Cardiac muscle cell (in vitro differentiated cells and primary cell): ENCODE measurements around the gene BORCS5. TPM values are rescaled to one million over a fixed set of nuclear protein-coding genes. Genes with fewer than 3 reads are reported as not detected.

Experiments used
- DNase-seq, 2 donors: peaks; one replicate each; pipeline versions ENCODE4 v3.0.0 to v3.0.0-alpha.2; 2010 to 2017; ENCODE audit warnings: low read depth in 1 of 2, low spot score in 1 of 2
- H3K27ac ChIP-seq: fragments of 200-600 bp; sonication (generic); 2 replicates; pipeline ENCODE4 v1.5.1; 2016
- H3K27me3 ChIP-seq: fragments of 200-600 bp; sonication (generic); 2 replicates; pipeline ENCODE4 v1.6.0; 2016; ENCODE audit warnings: control low read depth
- H3K36me3 ChIP-seq: fragments of 200-600 bp; sonication (generic); 2 replicates; pipeline ENCODE4 v1.5.1; 2016; ENCODE audit warnings: control low read depth
- H3K4me1 ChIP-seq: fragments of 200-600 bp; sonication (generic); 2 replicates; pipeline ENCODE4 v1.8.1; 2017; ENCODE audit warnings: low read depth, mild to moderate bottlenecking, mixed run types
- H3K4me3 ChIP-seq: fragments of 200-600 bp; sonication (generic); 2 replicates; pipeline ENCODE4 v1.5.1; 2016; ENCODE audit warnings: mild to moderate bottlenecking
- H3K9me3 ChIP-seq: fragments of 200-600 bp; sonication (generic); 2 replicates; pipeline ENCODE4 v1.5.1; 2017; ENCODE audit warnings: low read depth, mild to moderate bottlenecking, control low read depth
- polyA plus RNA-seq: library from polyadenylated mRNA; unstranded; fragments of >200 nt; fragmentation: Nextera tagmentation; extraction: Ambion mirVana; gene quantifications from 2 replicates; pipeline ENCODE4 v1.2.1, GENCODE V29; 2016
- total RNA-seq: library from RNA; depleted of rRNA; stranded (reverse); fragments of >200 nt; gene quantifications from 2 replicates; pipeline ENCODE4 v1.2.3, GENCODE V29; 2016
- TF ChIP-seq, protein P1 (sequence below): IDR thresholded peaks from 2 replicates; pipeline ENCODE4 v1.5.1; 2012; ENCODE audit warnings: low read depth, mild to moderate bottlenecking, low read length

The BORCS5 gene
- total and polyA plus RNA-seq, 2 experiments from 2014 or later, result 9.2 to 17.3 TPM

DNA sequence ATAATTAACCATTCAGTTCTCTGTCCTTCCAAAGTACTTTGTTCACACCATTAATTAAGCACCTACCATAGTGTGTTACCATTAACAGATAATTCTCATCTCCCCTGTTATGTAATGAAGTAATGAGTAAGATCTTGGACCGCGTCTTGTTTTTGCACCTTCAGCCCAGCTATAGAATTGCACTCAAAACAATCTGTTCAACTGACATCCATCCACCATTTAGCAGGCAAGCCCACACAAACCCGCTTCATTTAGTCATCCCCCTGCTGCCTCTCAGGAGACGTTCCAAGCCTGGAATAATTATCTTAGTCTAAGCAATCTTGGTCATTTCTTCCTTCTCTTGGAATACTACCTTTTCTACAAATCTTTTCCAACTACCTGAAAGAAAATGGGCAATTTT, 131.4 kb downstream of the BORCS5 start:
- TF ChIP-seq, protein P1, sequence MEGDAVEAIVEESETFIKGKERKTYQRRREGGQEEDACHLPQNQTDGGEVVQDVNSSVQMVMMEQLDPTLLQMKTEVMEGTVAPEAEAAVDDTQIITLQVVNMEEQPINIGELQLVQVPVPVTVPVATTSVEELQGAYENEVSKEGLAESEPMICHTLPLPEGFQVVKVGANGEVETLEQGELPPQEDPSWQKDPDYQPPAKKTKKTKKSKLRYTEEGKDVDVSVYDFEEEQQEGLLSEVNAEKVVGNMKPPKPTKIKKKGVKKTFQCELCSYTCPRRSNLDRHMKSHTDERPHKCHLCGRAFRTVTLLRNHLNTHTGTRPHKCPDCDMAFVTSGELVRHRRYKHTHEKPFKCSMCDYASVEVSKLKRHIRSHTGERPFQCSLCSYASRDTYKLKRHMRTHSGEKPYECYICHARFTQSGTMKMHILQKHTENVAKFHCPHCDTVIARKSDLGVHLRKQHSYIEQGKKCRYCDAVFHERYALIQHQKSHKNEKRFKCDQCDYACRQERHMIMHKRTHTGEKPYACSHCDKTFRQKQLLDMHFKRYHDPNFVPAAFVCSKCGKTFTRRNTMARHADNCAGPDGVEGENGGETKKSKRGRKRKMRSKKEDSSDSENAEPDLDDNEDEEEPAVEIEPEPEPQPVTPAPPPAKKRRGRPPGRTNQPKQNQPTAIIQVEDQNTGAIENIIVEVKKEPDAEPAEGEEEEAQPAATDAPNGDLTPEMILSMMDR, result no peak
- no peak overlapping the region for H3K27ac ChIP-seq
- no peaks in the 10 kb centered on the region for H3K4me1 ChIP-seq
- no peak for DNase-seq
- no peaks in the 10 kb centered on the region for H3K27me3 ChIP-seq
- H3K9me3 ChIP-seq, result no peaks in the 10 kb centered on the region
- H3K4me3 ChIP-seq, result no peak overlapping the region
- peaks cover 4% of the 10 kb centered on the region for H3K36me3 ChIP-seq

DNA sequence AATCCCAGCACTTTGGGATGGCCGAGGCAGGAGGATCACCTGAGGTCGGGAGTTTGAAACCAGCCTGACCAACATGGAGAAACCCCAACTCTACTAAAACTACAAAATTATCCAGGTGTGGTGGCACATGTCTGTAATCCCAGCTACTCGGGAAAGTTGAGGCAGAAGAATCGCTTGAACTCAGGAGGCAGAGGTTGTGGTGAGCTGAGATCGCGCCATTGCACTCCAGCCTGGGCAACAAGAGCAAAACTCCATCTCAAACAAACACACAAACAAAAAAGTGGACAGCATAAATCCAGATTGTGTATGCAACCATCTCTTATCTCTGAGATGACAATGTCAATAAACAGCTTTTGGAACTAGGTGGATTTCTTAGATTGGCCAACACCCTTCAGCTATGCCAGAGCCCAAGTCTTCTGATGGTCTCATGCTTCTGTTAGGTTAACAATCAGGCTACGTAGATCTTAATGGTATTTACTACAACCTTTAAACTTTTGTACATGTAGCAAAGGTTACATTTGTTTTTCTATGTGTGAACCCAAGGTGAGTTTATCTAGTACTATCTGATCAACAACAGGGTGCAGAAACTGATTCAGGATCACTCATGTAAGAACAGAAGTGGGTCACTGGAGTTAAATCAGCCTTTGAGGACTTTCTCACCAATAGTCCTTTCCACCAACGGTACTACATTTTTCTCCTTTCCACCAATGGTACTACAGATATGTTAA, 132.1 kb downstream of the BORCS5 start:
- peaks cover 4% of the 10 kb centered on the region for H3K36me3 ChIP-seq
- H3K4me1 ChIP-seq, result no peaks in the 10 kb centered on the region
- H3K9me3 ChIP-seq, result no peaks in the 10 kb centered on the region
- DNase-seq, result no peak
- H3K4me3 ChIP-seq, result no peak overlapping the region
- H3K27ac ChIP-seq, result no peak overlapping the region
- H3K27me3 ChIP-seq, result no peaks in the 10 kb centered on the region
- TF ChIP-seq, protein P1, result no peak

DNA sequence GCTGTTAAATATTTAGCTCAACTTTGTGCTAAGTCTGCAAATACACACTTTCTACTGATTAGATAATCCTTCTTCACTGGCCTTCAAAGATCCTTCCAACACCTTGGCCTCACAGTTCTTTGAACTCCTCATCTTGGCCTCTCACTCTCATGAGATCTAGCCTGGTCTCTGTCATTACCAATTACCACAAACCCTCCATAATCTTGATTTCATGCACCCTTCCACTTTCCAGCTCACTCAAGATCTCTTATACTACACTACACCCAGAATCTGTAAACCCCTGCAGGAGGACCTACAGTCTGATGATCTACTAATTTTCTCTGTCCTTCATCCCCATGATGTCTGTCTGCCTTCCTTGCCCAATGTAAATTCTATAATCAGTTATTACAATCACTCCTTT, 134.7 kb downstream of the BORCS5 start:
- no peaks in the 10 kb centered on the region for H3K27me3 ChIP-seq
- DNase-seq, result no peak
- TF ChIP-seq, protein P1, result no peak
- H3K36me3 ChIP-seq, result no peaks in the 10 kb centered on the region
- no peaks in the 10 kb centered on the region for H3K9me3 ChIP-seq
- H3K4me1 ChIP-seq, result no peaks in the 10 kb centered on the region
- no peak overlapping the region for H3K4me3 ChIP-seq
- H3K27ac ChIP-seq, result no peak overlapping the region

DNA sequence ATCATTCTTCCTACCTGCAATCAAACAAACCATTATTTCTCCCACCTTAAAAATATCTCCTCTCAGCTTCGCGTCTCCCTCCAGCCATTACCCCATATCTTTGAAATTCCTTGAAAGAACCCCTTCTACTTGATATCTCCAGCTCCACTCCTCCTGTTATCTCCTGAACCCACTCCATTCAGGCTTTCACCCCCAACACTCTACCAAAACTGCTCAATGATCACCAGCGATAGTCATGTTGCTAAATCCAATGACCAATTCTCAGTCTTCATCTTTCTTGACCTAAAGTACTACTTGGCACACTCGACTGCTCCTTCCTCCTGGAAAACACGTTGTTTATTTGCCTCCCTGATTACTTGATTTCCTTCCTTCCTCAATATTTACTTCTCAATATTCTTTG, 135.7 kb downstream of the BORCS5 start:
- Histone ChIP-seq H3K27me3 (no peaks in the 10 kb centered on the region), H3K4me1 (no peaks in the 10 kb centered on the region), H3K27ac (no peak overlapping the region), H3K4me3 (no peak overlapping the region), H3K36me3 (no peaks in the 10 kb centered on the region), H3K9me3 (no peaks in the 10 kb centered on the region)
- DNase-seq, result no peak
- TF ChIP-seq, protein P1, result no peak

DNA sequence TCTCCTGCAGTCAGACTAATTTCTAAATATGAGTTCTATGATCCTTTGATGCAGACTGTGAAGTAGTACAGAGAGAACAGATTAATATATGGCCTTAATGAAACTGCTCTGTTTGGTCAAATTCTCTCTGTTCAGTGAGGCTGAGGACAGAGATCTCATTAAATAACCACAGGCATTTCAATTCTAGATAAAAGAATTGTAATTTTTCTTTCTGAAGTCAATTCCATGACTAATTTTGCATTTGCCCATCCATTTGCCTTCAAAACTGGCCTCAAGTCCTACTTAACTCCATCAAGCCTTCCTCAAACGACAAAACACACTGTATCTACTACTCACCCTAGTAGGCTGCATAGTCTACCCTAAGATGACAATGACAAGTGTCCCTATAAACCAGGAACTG, 138.7 kb downstream of the BORCS5 start:
- H3K9me3 ChIP-seq, result no peaks in the 10 kb centered on the region
- no peaks in the 10 kb centered on the region for H3K4me1 ChIP-seq
- H3K27me3 ChIP-seq, result no peaks in the 10 kb centered on the region
- TF ChIP-seq, protein P1, result no peak
- DNase-seq, result no peak
- H3K36me3 ChIP-seq, result peaks cover 2% of the 10 kb centered on the region
- no peak overlapping the region for H3K27ac ChIP-seq
- H3K4me3 ChIP-seq, result no peak overlapping the region
